ENCODE data around the gene KIF1B. TPM values are rescaled to one million over a fixed set of nuclear protein-coding genes. Genes with fewer than 3 reads are reported as not detected.

The KIF1B gene
- total RNA-seq, 5 donors from 2014 or later (not counting 1 experiment from before 2014, with no cell fraction given): 10.3 to 15.3 (median 13.8) TPM

GRCh38 chr1:10211805-10212410 lies 1.5 kb downstream of the KIF1B start:
- ATAC-seq (replicated peaks in 1 of 4): no peak
- H3K4me1 ChIP-seq (ENCODE audit: control insufficient read depth in 1 of 2, extremely low read depth in 1 of 2, insufficient read depth in 2 of 2, low read length in 2 of 2): peaks cover 0 to 19% of the 10 kb centered on the region in 2 experiments
- H3K27me3 ChIP-seq (replicated peaks in 1 of 2; ENCODE audit: control insufficient read depth in 2 of 2, extremely low read depth in 1 of 2, insufficient read depth in 2 of 2, low read length in 1 of 2): peaks cover 0 to 9% of the 10 kb centered on the region in 2 experiments
- peak in 1 of 35 experiments; percentile 18 for DNase-seq
- H3K27ac Mint-ChIP-seq: peak overlapping the region; percentile 19 to 56
- no peaks in the 10 kb centered on the region for H3K9me3 ChIP-seq
- H3K4me3 ChIP-seq (ENCODE audit: control insufficient read depth in 1 of 2, extremely low read depth in 1 of 2, low read length in 1 of 2): no peak overlapping the region
- H3K36me3 Mint-ChIP-seq: no peaks in the 10 kb centered on the region
- H3K36me3 ChIP-seq (ENCODE audit: control insufficient read depth in 2 of 2, extremely low read depth in 1 of 2, insufficient read depth in 1 of 2, low read length in 1 of 2): no peaks in the 10 kb centered on the region
- H3K4me3 Mint-ChIP-seq: peak overlapping the region; percentile 65 to 81 (median 68)
- H3K9me3 Mint-ChIP-seq: no peaks in the 10 kb centered on the region
- POLR2A ChIA-PET: interaction anchor here in 1 of 2 donors (0.6 kb wide), 1 partner anchor 728 kb away, joined by 3 read pairs; no protein-coding TSS in a partner anchor
- H3K4me1 Mint-ChIP-seq: peaks cover 38 to 49% (median 44%) of the 10 kb centered on the region in 3 donors
- peaks cover 0 to 3% of the 10 kb centered on the region in 2 donors for H3K27me3 Mint-ChIP-seq
- H3K27ac ChIP-seq (ENCODE audit: low read length): no peak overlapping the region
- 89% methylated on average over 10 of the region's 11 CpGs for WGBS (ENCODE audit: insufficient coverage)
- CTCF ChIA-PET: interaction anchor here in 1 of 2 donors (0.6 kb wide), 2 partner anchors 90 to 283 kb away, joined by 5 to 6 read pairs; no protein-coding TSS in a partner anchor

DNA sequence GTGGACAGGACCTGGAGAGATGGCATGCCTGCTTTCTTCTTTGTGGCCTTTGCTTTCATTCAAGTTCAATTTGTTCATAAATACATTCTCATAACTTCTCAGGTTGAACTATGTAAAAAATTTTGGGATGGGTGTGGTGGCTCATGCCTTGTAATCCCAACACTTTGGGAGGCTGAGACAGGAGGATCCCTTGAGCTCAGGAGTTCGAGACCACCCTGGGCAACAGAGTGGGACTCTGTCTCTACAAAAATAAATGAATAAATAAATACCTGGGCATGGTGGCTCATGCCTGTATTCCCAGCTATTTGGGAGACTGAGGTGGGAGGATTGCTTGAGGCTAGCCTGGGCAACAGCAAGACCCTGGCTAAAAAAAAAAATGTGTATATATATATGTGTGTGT lies 2.1 kb downstream of the KIF1B start:
- no peak for ATAC-seq (replicated peaks in 1 of 4)
- H3K4me1 Mint-ChIP-seq: peaks cover 38 to 49% (median 44%) of the 10 kb centered on the region in 3 donors
- no peaks in the 10 kb centered on the region for H3K9me3 ChIP-seq
- ChIA-PET POLR2A (interaction anchor here in 1 of 2 donors (0.6 kb wide), 2 partner anchors 244 to 667 kb away, joined by 5 to 10 read pairs; no protein-coding TSS in a partner anchor), CTCF (interaction anchor here in 1 of 2 donors (0.6 kb wide), 1 partner anchor 90 kb away, joined by 5 read pairs; no protein-coding TSS in a partner anchor)
- H3K27me3 ChIP-seq (replicated peaks in 1 of 2; ENCODE audit: control insufficient read depth in 2 of 2, extremely low read depth in 1 of 2, insufficient read depth in 2 of 2, low read length in 1 of 2): peaks cover 0 to 9% of the 10 kb centered on the region in 2 experiments
- no peak for DNase-seq
- no peaks in the 10 kb centered on the region for H3K36me3 ChIP-seq (ENCODE audit: control insufficient read depth in 2 of 2, extremely low read depth in 1 of 2, insufficient read depth in 1 of 2, low read length in 1 of 2)
- WGBS (ENCODE audit: insufficient coverage): no CpG with 5 or more reads among the region's 1 CpG
- no peaks in the 10 kb centered on the region for H3K9me3 Mint-ChIP-seq
- H3K4me1 ChIP-seq (ENCODE audit: control insufficient read depth in 1 of 2, extremely low read depth in 1 of 2, insufficient read depth in 2 of 2, low read length in 2 of 2): peaks cover 0 to 19% of the 10 kb centered on the region in 2 experiments
- no peak overlapping the region for H3K27ac ChIP-seq (ENCODE audit: low read length)
- H3K4me3 ChIP-seq (ENCODE audit: control insufficient read depth in 1 of 2, extremely low read depth in 1 of 2, low read length in 1 of 2): no peak overlapping the region
- H3K36me3 Mint-ChIP-seq: no peaks in the 10 kb centered on the region
- H3K4me3 Mint-ChIP-seq: peak overlapping the region; percentile 65 to 81 (median 68)
- H3K27me3 Mint-ChIP-seq: peaks cover 0 to 3% of the 10 kb centered on the region in 2 donors
- H3K27ac Mint-ChIP-seq: peak overlapping the region in 1 of 2 donors; percentile 56

DNA sequence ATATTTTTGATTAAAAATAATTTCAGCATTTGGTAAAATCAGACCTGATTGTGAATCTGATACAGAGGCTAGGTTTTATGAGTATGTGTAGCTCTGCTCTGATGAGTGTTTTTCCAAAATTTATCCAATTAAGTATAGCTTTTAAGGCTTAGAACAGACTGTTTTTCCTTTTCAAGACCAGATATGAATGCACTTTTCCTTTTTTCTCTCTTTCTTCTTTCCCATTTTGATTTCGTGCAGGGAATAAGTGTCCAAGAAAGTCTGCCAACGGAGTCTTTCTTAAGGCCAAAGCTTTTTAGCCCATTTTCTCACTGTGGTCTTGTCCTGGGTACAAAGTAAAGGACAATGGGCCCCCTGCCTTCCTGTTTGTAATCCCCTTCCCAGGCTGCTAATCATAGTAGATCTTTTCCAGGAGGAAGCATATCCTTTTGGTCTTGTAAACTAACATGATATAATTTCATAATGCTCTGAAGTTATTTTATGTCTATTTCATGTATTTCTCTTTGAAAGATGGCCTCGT lies 2.9 kb downstream of the KIF1B start:
- H3K27ac ChIP-seq (ENCODE audit: low read length): no peak overlapping the region
- H3K4me1 Mint-ChIP-seq: peaks cover 41 to 55% (median 51%) of the 10 kb centered on the region in 3 donors

DNA sequence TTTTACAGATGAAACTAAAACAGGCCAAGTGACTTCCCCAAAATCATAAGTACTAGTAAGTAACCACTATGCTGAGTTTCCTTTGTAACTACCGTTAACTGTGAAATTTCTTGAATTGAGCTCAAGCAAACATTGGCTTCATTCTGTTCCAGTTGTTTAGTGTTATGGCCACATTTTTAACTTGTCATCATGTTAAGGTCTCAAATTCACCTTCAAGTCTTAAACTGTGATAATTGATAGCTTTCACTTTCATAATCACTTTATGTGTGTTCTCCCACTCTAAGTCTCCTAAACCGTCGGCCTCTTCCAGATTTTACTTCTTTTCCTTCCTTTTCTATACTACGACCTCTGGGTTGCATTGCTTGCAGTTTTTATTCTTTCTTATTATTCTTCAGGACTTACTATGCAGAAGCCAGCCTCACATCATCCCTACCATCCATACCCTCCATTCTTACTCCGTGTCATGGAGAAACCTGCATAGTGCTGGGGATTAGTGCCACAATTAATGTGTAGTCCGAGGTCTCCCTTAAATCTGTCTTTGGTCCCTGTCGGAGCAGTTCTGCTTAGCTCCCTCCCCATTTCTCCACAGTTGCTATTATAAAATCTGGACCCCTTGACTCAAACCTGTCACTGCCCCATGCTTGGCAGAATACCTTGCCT lies 5.8 kb downstream of the KIF1B start:
- Mint-ChIP-seq H3K4me3 (peak overlapping the region in 2 of 3 donors; percentile 4 to 70), H3K4me1 (peaks cover 32 to 42% (median 40%) of the 10 kb centered on the region in 3 donors), H3K27ac (peak overlapping the region in 1 of 2 donors; percentile 30), H3K27me3 (no peaks in the 10 kb centered on the region), H3K36me3 (no peaks in the 10 kb centered on the region), H3K9me3 (no peaks in the 10 kb centered on the region)
- 28% methylated on average over 3 of the region's 7 CpGs for WGBS (ENCODE audit: insufficient coverage)
- no peak overlapping the region for H3K4me3 ChIP-seq (ENCODE audit: control insufficient read depth in 1 of 2, extremely low read depth in 1 of 2, low read length in 1 of 2)
- ATAC-seq (replicated peaks in 1 of 4): no peak
- H3K27me3 ChIP-seq (replicated peaks in 1 of 2; ENCODE audit: control insufficient read depth in 2 of 2, extremely low read depth in 1 of 2, insufficient read depth in 2 of 2, low read length in 1 of 2): no peaks in the 10 kb centered on the region
- no peak for DNase-seq
- H3K27ac ChIP-seq (ENCODE audit: low read length): no peak overlapping the region
- peaks cover 0 to 10% of the 10 kb centered on the region in 2 experiments for H3K4me1 ChIP-seq (ENCODE audit: control insufficient read depth in 1 of 2, extremely low read depth in 1 of 2, insufficient read depth in 2 of 2, low read length in 2 of 2)
- no peaks in the 10 kb centered on the region for H3K9me3 ChIP-seq
- POLR2A ChIA-PET: no interaction called here
- H3K36me3 ChIP-seq (ENCODE audit: control insufficient read depth in 2 of 2, extremely low read depth in 1 of 2, insufficient read depth in 1 of 2, low read length in 1 of 2): no peaks in the 10 kb centered on the region
- CTCF ChIA-PET: interaction anchor here in 1 of 2 donors (0.6 kb wide), 1 partner anchor 589 kb away, joined by 4 read pairs; no protein-coding TSS in a partner anchor

More for the DNA sequence above, 2.9 kb downstream of the KIF1B start:
- Mint-ChIP-seq H3K9me3 (no peaks in the 10 kb centered on the region), H3K36me3 (no peaks in the 10 kb centered on the region), H3K27me3 (peaks cover 0 to 3% of the 10 kb centered on the region in 2 donors), H3K4me3 (no peak overlapping the region), H3K27ac (peak overlapping the region in 1 of 2 donors; percentile 74)
- WGBS (ENCODE audit: insufficient coverage): 100% methylated on average over 2 of the region's 3 CpGs
- Histone ChIP-seq H3K36me3 (ENCODE audit: control insufficient read depth in 2 of 2, extremely low read depth in 1 of 2, insufficient read depth in 1 of 2, low read length in 1 of 2) (no peaks in the 10 kb centered on the region), H3K4me3 (ENCODE audit: control insufficient read depth in 1 of 2, extremely low read depth in 1 of 2, low read length in 1 of 2) (no peak overlapping the region), H3K27me3 (replicated peaks in 1 of 2; ENCODE audit: control insufficient read depth in 2 of 2, extremely low read depth in 1 of 2, insufficient read depth in 2 of 2, low read length in 1 of 2) (peaks cover 0 to 6% of the 10 kb centered on the region in 2 experiments), H3K9me3 (no peaks in the 10 kb centered on the region), H3K4me1 (ENCODE audit: control insufficient read depth in 1 of 2, extremely low read depth in 1 of 2, insufficient read depth in 2 of 2, low read length in 2 of 2) (peaks cover 0 to 19% of the 10 kb centered on the region in 2 experiments)
- CTCF ChIA-PET: interaction anchor here in 1 of 2 donors (1.1 kb wide), 1 partner anchor 324 kb away, joined by 3 read pairs; no protein-coding TSS in a partner anchor
- DNase-seq (no peak), ATAC-seq (replicated peaks in 1 of 4) (no peak)
- POLR2A ChIA-PET: no interaction called here

DNA sequence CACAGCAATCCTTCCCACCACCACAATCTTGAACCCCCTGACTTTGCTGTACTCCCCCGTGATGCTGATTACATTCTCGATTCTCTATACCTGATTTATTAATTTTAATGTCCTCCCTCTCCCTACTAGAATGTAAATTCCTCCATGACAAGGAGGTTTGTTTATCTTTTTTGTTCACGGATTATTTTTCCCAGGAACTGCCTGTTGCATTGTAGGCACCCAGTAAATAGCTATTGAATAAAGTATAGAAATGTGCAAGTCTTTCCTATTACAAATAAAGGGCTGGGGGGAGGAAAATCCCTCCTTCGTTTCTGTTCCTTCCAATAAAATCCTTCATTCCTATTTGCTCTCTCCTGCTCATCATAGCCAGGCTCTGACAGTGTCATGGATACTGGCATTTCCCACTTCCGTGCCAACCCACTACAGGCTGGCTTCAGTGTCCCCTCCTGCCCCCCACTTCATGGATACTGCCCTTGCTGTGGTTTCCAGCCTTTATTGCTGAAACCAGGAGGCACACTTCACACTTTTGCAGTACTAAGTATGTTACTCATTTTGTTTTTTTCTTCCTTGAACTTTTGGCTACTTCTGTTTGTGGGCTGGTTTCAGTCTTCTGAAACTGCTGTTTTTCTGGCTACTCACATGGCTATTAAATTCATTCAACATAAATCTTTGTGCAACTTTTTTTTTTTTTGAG lies 7.5 kb downstream of the KIF1B start:
- ChIA-PET POLR2A (no interaction called here), CTCF (interaction anchor here in 1 of 2 donors (0.5 to 1.2 kb wide), 2 partner anchors 8 to 625 kb away, joined by 4 to 7 read pairs; partner anchors contain the start of gene KIF1B)
- ATAC-seq (replicated peaks in 1 of 4) (no peak), DNase-seq (no peak)
- Mint-ChIP-seq H3K4me3 (no peak overlapping the region), H3K36me3 (no peaks in the 10 kb centered on the region), H3K9me3 (no peaks in the 10 kb centered on the region), H3K27me3 (no peaks in the 10 kb centered on the region), H3K27ac (no peak overlapping the region), H3K4me1 (peaks cover 19 to 29% (median 28%) of the 10 kb centered on the region in 3 donors)
- 55% methylated on average over 1 of the region's 5 CpGs for WGBS (ENCODE audit: insufficient coverage)
- peaks cover 0 to 3% of the 10 kb centered on the region in 2 experiments for H3K4me1 ChIP-seq (ENCODE audit: control insufficient read depth in 1 of 2, extremely low read depth in 1 of 2, insufficient read depth in 2 of 2, low read length in 2 of 2)
- no peaks in the 10 kb centered on the region for H3K9me3 ChIP-seq
- no peaks in the 10 kb centered on the region for H3K27me3 ChIP-seq (replicated peaks in 1 of 2; ENCODE audit: control insufficient read depth in 2 of 2, extremely low read depth in 1 of 2, insufficient read depth in 2 of 2, low read length in 1 of 2)
- no peak overlapping the region for H3K4me3 ChIP-seq (ENCODE audit: control insufficient read depth in 1 of 2, extremely low read depth in 1 of 2, low read length in 1 of 2)
- no peaks in the 10 kb centered on the region for H3K36me3 ChIP-seq (ENCODE audit: control insufficient read depth in 2 of 2, extremely low read depth in 1 of 2, insufficient read depth in 1 of 2, low read length in 1 of 2)
- H3K27ac ChIP-seq (ENCODE audit: low read length): no peak overlapping the region
